K562 (cell line): ENCODE data around the gene RNLS. TPM values are rescaled to one million over a fixed set of nuclear protein-coding genes. Genes with fewer than 3 reads are reported as not detected.

Experiments
- ATAC-seq: fragments of 200-7000 bp; cut with Tn5 transposase; 3 replicates; pipeline ENCODE4 v1.9.1; 2020; ENCODE audit warnings: moderate library complexity
- BruUV-seq: library from RNA; stranded (reverse); fragments of 400-500 nt; replicated peaks from 2 replicates; lab custom pipeline; 2021; lab: Mats Ljungman, UMichigan
- CTCF ChIA-PET: fragments of 300-600 bp; formaldehyde crosslinking; extraction: SDS; loops from one replicate; lab custom pipeline; 2021; ENCODE audit warnings: low intra/inter-chr PET ratio; lab: Yijun Ruan, JAX
- POLR2A ChIA-PET: fragments of 300-600, 350-650 bp; sonication (Branson Sonifier 250); formaldehyde crosslinking; extraction: SDS; loops from one replicate; lab custom pipeline; 2021; ENCODE audit warnings: antibody characterized with exemption, inconsistent platforms; lab: Yijun Ruan, JAX
- DNase-seq, 4 experiments: peaks; one replicate each; pipeline versions ENCODE4 v3.0.0 to v3.0.0-alpha.2; 2011 to 2018; ENCODE audit warnings: low spot score in 3 of 4, mixed read lengths in 3 of 4; ENCODE audit errors: extremely low read depth in 1 of 4
- FAIRE-seq: peaks from 2 replicates; lab custom pipeline; 2011; peaks lifted over from hg19 to GRCh38; lab: Jason Lieb, UNC
- H2AFZ ChIP-seq: 2 replicates; pipeline ENCODE4 v1.6.0; 2011; ENCODE audit warnings: low read depth, low read length, control low read depth, inconsistent platforms
- H3K27ac ChIP-seq: fragments of 200-600 bp; 3 replicates; pipeline ENCODE4 v1.8.0; 2011; ENCODE audit warnings: low read depth, mild to moderate bottlenecking, control low read depth, inconsistent platforms, low read length, moderate library complexity, mixed read lengths; ENCODE audit errors: extremely low read depth
- H3K27me3 ChIP-seq, 2 experiments: fragments of 300-600 bp in 1 of 2; 2 replicates in 1 of 2; 3 replicates in 1 of 2; pipeline versions ENCODE4 v1.6.0 to v1.8.0; 2011; ENCODE audit warnings: inconsistent platforms in 2 of 2, low read length in 2 of 2, mild to moderate bottlenecking in 1 of 2, mixed read lengths in 1 of 2, moderate library complexity in 1 of 2; ENCODE audit not compliant: control insufficient read depth in 2 of 2, insufficient read depth in 2 of 2
- H3K36me3 ChIP-seq: fragments of 300-600 bp; 3 replicates; pipeline ENCODE4 v1.8.0; 2011; ENCODE audit warnings: mild to moderate bottlenecking, low read length, inconsistent platforms; ENCODE audit not compliant: control insufficient read depth, insufficient read depth
- H3K4me1 ChIP-seq, 2 experiments: fragments of 200-600 bp in 1 of 2; replicated peaks in 1 of 2; 2 replicates in 1 of 2; 3 replicates in 1 of 2; pipeline versions ENCODE4 v1.5.1 to v1.8.0; 2011; ENCODE audit warnings: inconsistent platforms in 2 of 2, low read length in 2 of 2, mild to moderate bottlenecking in 1 of 2, mixed read lengths in 1 of 2, moderate library complexity in 1 of 2; ENCODE audit not compliant: control insufficient read depth in 2 of 2, insufficient read depth in 2 of 2
- H3K4me2 ChIP-seq: 2 replicates; pipeline ENCODE4 v1.6.1; 2011; ENCODE audit warnings: low read length, control low read depth, inconsistent platforms, mixed read lengths; ENCODE audit not compliant: insufficient read depth
- H3K4me3 ChIP-seq: fragments of 200-600 bp; sonication (generic), shearing (Covaris generic); 2 replicates; pipeline ENCODE4 v1.5.1; 2016; ENCODE audit warnings: control low read depth, inconsistent platforms
- H3K79me2 ChIP-seq: fragments of 200-600 bp; 3 replicates; pipeline ENCODE4 v1.8.0; 2011; ENCODE audit warnings: low read length, inconsistent platforms; ENCODE audit not compliant: control insufficient read depth, insufficient read depth
- H3K9ac ChIP-seq, 2 experiments: 2 replicates each; pipeline versions ENCODE4 v1.6.0 to v1.6.1; 2011; ENCODE audit warnings: low read depth in 2 of 2, low read length in 2 of 2, control low read depth in 1 of 2, inconsistent platforms in 1 of 2, mild to moderate bottlenecking in 1 of 2, mixed read lengths in 1 of 2; ENCODE audit not compliant: insufficient read depth in 1 of 2
- H3K9me1 ChIP-seq: one replicate; pipeline ENCODE4 v1.6.0; 2011; ENCODE audit warnings: inconsistent platforms, mild to moderate bottlenecking, low read length, moderate library complexity; ENCODE audit not compliant: control insufficient read depth, insufficient read depth
- H3K9me3 ChIP-seq: replicated peaks from 2 replicates; pipeline ENCODE4 v1.5.1; 2011; ENCODE audit warnings: low read depth, low read length, inconsistent platforms; ENCODE audit not compliant: control insufficient read depth, insufficient read depth
- H4K20me1 ChIP-seq: replicated peaks from 2 replicates; pipeline ENCODE4 v1.6.1; 2011; ENCODE audit warnings: low read length, inconsistent platforms, mixed read lengths; ENCODE audit not compliant: control insufficient read depth, insufficient read depth
- BMI1 ChIP-seq: fragments of 150-350 bp; IDR thresholded peaks from 2 replicates; pipeline ENCODE4 v1.6.1; 2014; ENCODE audit warnings: low read length
- DMBX1 ChIP-seq: fragments of 250-450 bp; sonication (Bioruptor Pico); IDR thresholded peaks from 2 replicates; pipeline ENCODE4 v1.8.0; 2022; ENCODE audit warnings: inconsistent platforms, mild to moderate bottlenecking, moderate library complexity, borderline replicate concordance
- FOXJ2 ChIP-seq: fragments of 200-800 bp; sonication (Bioruptor generic); IDR thresholded peaks from 2 replicates; pipeline ENCODE4 v1.6.1; 2016; ENCODE audit warnings: missing genetic modification characterization, missing compliant biosample characterization
- HMG20B ChIP-seq: fragments of 250-450 bp; sonication (Bioruptor Pico); IDR thresholded peaks from 2 replicates; pipeline ENCODE4 v1.5.0; 2021; ENCODE audit warnings: mild to moderate bottlenecking
- HMGN3 ChIP-seq: IDR thresholded peaks from 2 replicates; pipeline ENCODE4 v1.6.1; 2011; ENCODE audit warnings: borderline replicate concordance, low read depth, mild to moderate bottlenecking, mixed read lengths, low read length; ENCODE audit not compliant: insufficient read length; ENCODE audit errors: extremely low read depth
- JUN ChIP-seq, 2 experiments: sonication (generic) in 1 of 2; formaldehyde crosslinking in 1 of 2; IDR thresholded peaks; 2 replicates each; pipeline versions ENCODE4 v1.6.1 to v1.8.0; 2012 to 2022; ENCODE audit warnings: borderline replicate concordance in 2 of 2, mild to moderate bottlenecking in 2 of 2, improper control_type of control experiment in 1 of 2, low read depth in 1 of 2, low read length in 1 of 2, missing genetic modification reagents in 1 of 2
- KLF16 ChIP-seq: IDR thresholded peaks from 2 replicates; pipeline ENCODE4 v1.6.1; 2016; ENCODE audit warnings: antibody characterized with exemption
- PURB ChIP-seq: sonication (generic); formaldehyde crosslinking; IDR thresholded peaks from 2 replicates; pipeline ENCODE4 v1.9.0; 2021; ENCODE audit warnings: low read depth, mild to moderate bottlenecking, missing genetic modification reagents
- RUNX1 ChIP-seq: sonication (generic); IDR thresholded peaks from 2 replicates; pipeline ENCODE4 v1.6.1; 2016; ENCODE audit warnings: antibody characterized with exemption, low read depth
- SMAD3 ChIP-seq: fragments of 450-650 bp; formaldehyde crosslinking; conservative IDR thresholded peaks from 2 replicates; pipeline ENCODE4 v1.4.0; 2020; ENCODE audit warnings: mild to moderate bottlenecking
- TGIF2 ChIP-seq: sonication (generic); formaldehyde crosslinking; IDR thresholded peaks from 2 replicates; pipeline ENCODE4 v1.8.1; 2022; ENCODE audit warnings: mild to moderate bottlenecking, missing genetic modification reagents, moderate library complexity
- ZBED1 ChIP-seq: IDR thresholded peaks from 2 replicates; pipeline ENCODE4 v1.6.1; 2014
- WGBS: fragments of 100-300 bp; shearing (Covaris generic); methylation state at CpG from one replicate; pipeline ENCODE4 v1.1.6; 2016; ENCODE audit warnings: low coverage, mixed read lengths; ENCODE audit not compliant: insufficient coverage; ENCODE audit errors: missing lambda C conversion rate; 5-methylcytosine and 5-hydroxymethylcytosine counted together
- in situ Hi-C: fragments of 300-500 bp; cut with MboI; formaldehyde crosslinking; loops from 4 replicates; pipeline ENCODE4 v1.15.0; 2018; ENCODE audit warnings: inconsistent platforms, mixed read lengths
- intact Hi-C: fragments of 100-400 bp; cut with micrococcal nuclease; formaldehyde crosslinking; loops from 2 replicates; pipeline ENCODE4 v1.14.2; 2022
- polyA plus RNA-seq, 8 experiments: library from polyadenylated mRNA; depleted of rRNA in 4 of 8; stranded (reverse) in 5 of 8; unstranded in 3 of 8; fragments of >200 nt; fragmentation: Nextera tagmentation in 2 of 8; fragmentation: Illumina TruSeq in 1 of 8; extraction: Ambion mirVana in 2 of 8; extraction: Trizol in 1 of 8; gene quantifications; 2 replicates each; pipeline versions ENCODE4 v1.2.1 to v1.2.3, GENCODE V29; 2011 to 2014; ENCODE audit warnings: inconsistent platforms in 1 of 8, missing spikeins in 1 of 8
- total RNA-seq, 7 experiments: library from RNA; depleted of rRNA in 6 of 7; stranded (reverse); fragments of >200 nt in 6 of 7; fragmentation: Illumina TruSeq in 2 of 7; extraction: Trizol in 2 of 7; gene quantifications; 2 replicates each; pipeline versions ENCODE4 v1.2.1 to v1.2.3, GENCODE V29; 2011 to 2021; ENCODE audit warnings: low replicate concordance in 1 of 7
- TF ChIP-seq, protein P1 (sequence below), 2 experiments: fragments of 450-650 bp; conservative IDR thresholded peaks; 2 replicates each; pipeline ENCODE4 v1.6.1; 2017; ENCODE audit warnings: mild to moderate bottlenecking in 2 of 2, moderate library complexity in 2 of 2
- TF ChIP-seq, protein P2 (sequence below): sonication (generic); formaldehyde crosslinking; IDR thresholded peaks from 2 replicates; pipeline ENCODE4 v1.8.0; 2022; ENCODE audit warnings: mild to moderate bottlenecking, missing genetic modification reagents
- TF ChIP-seq, protein P3 (sequence below): fragments of 250-450 bp; sonication (Bioruptor Pico); IDR thresholded peaks from 2 replicates; pipeline ENCODE4 v1.4.0; 2020; ENCODE audit warnings: mild to moderate bottlenecking, moderate library complexity, borderline replicate concordance

Gene RNLS
- total and polyA plus RNA-seq, 9 of the 15 experiments (the other 6 are each of a cell fraction or from before 2014, with no cell fraction given) = 0.14 to 0.72 (median 0.41) TPM; not detected in 3

DNA sequence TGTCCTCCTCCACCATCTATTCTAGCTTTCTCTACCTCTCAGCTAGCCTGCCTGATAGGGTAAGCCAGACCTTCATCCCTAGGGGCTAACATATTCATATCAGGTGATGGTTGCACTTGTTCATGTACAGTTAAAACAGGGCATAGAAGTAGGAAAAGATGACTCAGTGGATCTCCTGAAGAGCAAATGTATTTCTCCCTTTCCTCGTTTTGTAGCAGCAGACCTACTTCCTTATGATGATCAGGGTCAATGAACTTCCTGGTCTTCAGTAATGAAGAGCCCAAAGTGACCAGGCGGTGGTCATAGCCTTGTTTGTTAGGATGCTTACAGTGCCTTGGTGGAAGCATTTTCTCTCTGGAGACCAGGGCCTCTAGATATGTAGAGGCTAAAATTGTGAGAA is 9.8 kb upstream of the RNLS start:
- no peaks in the 10 kb centered on the region for H3K9me3 ChIP-seq
- H3K4me3 ChIP-seq = no peak overlapping the region
- FAIRE-seq (no peak), ATAC-seq (no peak), DNase-seq (no peak)
- in situ Hi-C loops = no loop called here
- no peaks in the 10 kb centered on the region for H3K9me1 ChIP-seq
- intact Hi-C loops = no loop called here
- BruUV-seq = no TSS peak
- H3K27me3 ChIP-seq = no peaks in the 10 kb centered on the region
- H3K9ac ChIP-seq = no peak overlapping the region
- TF ChIP-seq, protein P1, sequence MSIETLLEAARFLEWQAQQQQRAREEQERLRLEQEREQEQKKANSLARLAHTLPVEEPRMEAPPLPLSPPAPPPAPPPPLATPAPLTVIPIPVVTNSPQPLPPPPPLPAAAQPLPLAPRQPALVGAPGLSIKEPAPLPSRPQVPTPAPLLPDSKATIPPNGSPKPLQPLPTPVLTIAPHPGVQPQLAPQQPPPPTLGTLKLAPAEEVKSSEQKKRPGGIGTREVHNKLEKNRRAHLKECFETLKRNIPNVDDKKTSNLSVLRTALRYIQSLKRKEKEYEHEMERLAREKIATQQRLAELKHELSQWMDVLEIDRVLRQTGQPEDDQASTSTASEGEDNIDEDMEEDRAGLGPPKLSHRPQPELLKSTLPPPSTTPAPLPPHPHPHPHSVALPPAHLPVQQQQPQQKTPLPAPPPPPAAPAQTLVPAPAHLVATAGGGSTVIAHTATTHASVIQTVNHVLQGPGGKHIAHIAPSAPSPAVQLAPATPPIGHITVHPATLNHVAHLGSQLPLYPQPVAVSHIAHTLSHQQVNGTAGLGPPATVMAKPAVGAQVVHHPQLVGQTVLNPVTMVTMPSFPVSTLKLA (conservative IDR thresholded peaks at IDR 0.05) = no peak
- TF ChIP-seq ZBED1 (no peak), HMG20B (CRISPR knock-in tag) (no peak), KLF16 (no peak), PURB (no peak), JUN (IDR thresholded peaks at IDR 0.05; ENCODE audit: borderline replicate concordance, low read depth, low read length) (no peak), JUN (CRISPR knock-in tag; IDR thresholded peaks at IDR 0.05; ENCODE audit: borderline replicate concordance) (no peak), HMGN3 (no peak), FOXJ2 (tag) (no peak), DMBX1 (CRISPR knock-in tag) (no peak), RUNX1 (no peak), TGIF2 (CRISPR knock-in tag) (no peak), SMAD3 (CRISPR knock-in tag) (no peak), BMI1 (no peak)
- TF ChIP-seq, protein P2, sequence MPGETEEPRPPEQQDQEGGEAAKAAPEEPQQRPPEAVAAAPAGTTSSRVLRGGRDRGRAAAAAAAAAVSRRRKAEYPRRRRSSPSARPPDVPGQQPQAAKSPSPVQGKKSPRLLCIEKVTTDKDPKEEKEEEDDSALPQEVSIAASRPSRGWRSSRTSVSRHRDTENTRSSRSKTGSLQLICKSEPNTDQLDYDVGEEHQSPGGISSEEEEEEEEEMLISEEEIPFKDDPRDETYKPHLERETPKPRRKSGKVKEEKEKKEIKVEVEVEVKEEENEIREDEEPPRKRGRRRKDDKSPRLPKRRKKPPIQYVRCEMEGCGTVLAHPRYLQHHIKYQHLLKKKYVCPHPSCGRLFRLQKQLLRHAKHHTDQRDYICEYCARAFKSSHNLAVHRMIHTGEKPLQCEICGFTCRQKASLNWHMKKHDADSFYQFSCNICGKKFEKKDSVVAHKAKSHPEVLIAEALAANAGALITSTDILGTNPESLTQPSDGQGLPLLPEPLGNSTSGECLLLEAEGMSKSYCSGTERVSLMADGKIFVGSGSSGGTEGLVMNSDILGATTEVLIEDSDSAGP = no peak
- TF ChIP-seq, protein P3, sequence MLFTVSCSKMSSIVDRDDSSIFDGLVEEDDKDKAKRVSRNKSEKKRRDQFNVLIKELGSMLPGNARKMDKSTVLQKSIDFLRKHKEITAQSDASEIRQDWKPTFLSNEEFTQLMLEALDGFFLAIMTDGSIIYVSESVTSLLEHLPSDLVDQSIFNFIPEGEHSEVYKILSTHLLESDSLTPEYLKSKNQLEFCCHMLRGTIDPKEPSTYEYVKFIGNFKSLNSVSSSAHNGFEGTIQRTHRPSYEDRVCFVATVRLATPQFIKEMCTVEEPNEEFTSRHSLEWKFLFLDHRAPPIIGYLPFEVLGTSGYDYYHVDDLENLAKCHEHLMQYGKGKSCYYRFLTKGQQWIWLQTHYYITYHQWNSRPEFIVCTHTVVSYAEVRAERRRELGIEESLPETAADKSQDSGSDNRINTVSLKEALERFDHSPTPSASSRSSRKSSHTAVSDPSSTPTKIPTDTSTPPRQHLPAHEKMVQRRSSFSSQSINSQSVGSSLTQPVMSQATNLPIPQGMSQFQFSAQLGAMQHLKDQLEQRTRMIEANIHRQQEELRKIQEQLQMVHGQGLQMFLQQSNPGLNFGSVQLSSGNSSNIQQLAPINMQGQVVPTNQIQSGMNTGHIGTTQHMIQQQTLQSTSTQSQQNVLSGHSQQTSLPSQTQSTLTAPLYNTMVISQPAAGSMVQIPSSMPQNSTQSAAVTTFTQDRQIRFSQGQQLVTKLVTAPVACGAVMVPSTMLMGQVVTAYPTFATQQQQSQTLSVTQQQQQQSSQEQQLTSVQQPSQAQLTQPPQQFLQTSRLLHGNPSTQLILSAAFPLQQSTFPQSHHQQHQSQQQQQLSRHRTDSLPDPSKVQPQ (CRISPR knock-in tag) = no peak
- no peak overlapping the region for H3K27ac ChIP-seq
- 0% methylated on average over 2 of the region's 2 CpGs for WGBS
- no peak overlapping the region for H3K4me2 ChIP-seq
- POLR2A ChIA-PET = no interaction called here
- H2AFZ ChIP-seq = no peak overlapping the region
- no peaks in the 10 kb centered on the region for H3K36me3 ChIP-seq
- H3K79me2 ChIP-seq = no peaks in the 10 kb centered on the region
- no peaks in the 10 kb centered on the region for H3K4me1 ChIP-seq
- H4K20me1 ChIP-seq = no peaks in the 10 kb centered on the region
- CTCF ChIA-PET = no interaction called here
